HepG2 (cell line): ENCODE measurements around the gene SPIN1. TPM values are rescaled to one million over a fixed set of nuclear protein-coding genes. Genes with fewer than 3 reads are reported as not detected.

ENCODE experiments used
- BCL6 ChIP-seq: IDR thresholded peaks from 2 replicates; pipeline ENCODE4 v1.6.1; 2016; ENCODE audit warnings: missing genetic modification reagents, missing compliant biosample characterization
- EZH2 ChIP-seq: conservative IDR thresholded peaks from 2 replicates; pipeline ENCODE4 v1.6.1; 2012; ENCODE audit warnings: mild to moderate bottlenecking, low read depth, low read length, moderate library complexity
- HDAC2 ChIP-seq: sonication (generic); formaldehyde crosslinking; IDR thresholded peaks from 2 replicates; pipeline ENCODE4 v1.4.0; 2020; ENCODE audit warnings: missing genetic modification reagents
- KAT8 ChIP-seq: IDR thresholded peaks from 2 replicates; pipeline ENCODE4 v1.6.1; 2016; ENCODE audit warnings: missing genetic modification reagents, missing compliant biosample characterization
- MBD4 ChIP-seq: IDR thresholded peaks from 2 replicates; pipeline ENCODE4 v1.6.1; 2012; ENCODE audit warnings: low read length, inconsistent platforms, borderline replicate concordance
- MZF1 ChIP-seq: sonication (generic); formaldehyde crosslinking; IDR thresholded peaks from 2 replicates; pipeline ENCODE4 v1.8.1; 2023; ENCODE audit warnings: mild to moderate bottlenecking, missing genetic modification reagents, borderline replicate concordance
- PHF8 ChIP-seq: sonication (generic); formaldehyde crosslinking; IDR thresholded peaks from 2 replicates; pipeline ENCODE4 v1.5.0; 2020; ENCODE audit warnings: missing genetic modification reagents
- RXRA ChIP-seq: sonication (generic); formaldehyde crosslinking; IDR thresholded peaks from 2 replicates; pipeline ENCODE4 v1.5.1; 2020; ENCODE audit warnings: missing genetic modification reagents
- SP4 ChIP-seq: sonication (generic); formaldehyde crosslinking; IDR thresholded peaks from 2 replicates; pipeline ENCODE4 v1.8.1; 2023; ENCODE audit warnings: mild to moderate bottlenecking, missing genetic modification reagents
- STAG1 ChIP-seq: sonication (generic); formaldehyde crosslinking; IDR thresholded peaks from 2 replicates; pipeline ENCODE4 v1.4.0; 2020; ENCODE audit warnings: missing genetic modification reagents
- ZMYM3 ChIP-seq: sonication (generic); formaldehyde crosslinking; IDR thresholded peaks from 2 replicates; pipeline ENCODE4 v1.5.1; 2020; ENCODE audit warnings: mild to moderate bottlenecking, missing genetic modification reagents
- ZNF263 ChIP-seq: sonication (generic); formaldehyde crosslinking; IDR thresholded peaks from 2 replicates; pipeline ENCODE4 v1.4.0; 2020; ENCODE audit warnings: missing genetic modification reagents
- ZNF33B ChIP-seq: sonication (generic); formaldehyde crosslinking; IDR thresholded peaks from 2 replicates; pipeline ENCODE4 v1.5.1; 2020; ENCODE audit warnings: mild to moderate bottlenecking, missing genetic modification reagents
- ZNF468 ChIP-seq: sonication (generic); formaldehyde crosslinking; IDR thresholded peaks from 2 replicates; pipeline ENCODE4 v1.8.0; 2022; ENCODE audit warnings: mild to moderate bottlenecking, moderate library complexity, missing genetic modification reagents
- ZNF768 ChIP-seq: sonication (generic); formaldehyde crosslinking; IDR thresholded peaks from 2 replicates; pipeline ENCODE4 v1.4.0; 2020; ENCODE audit warnings: missing genetic modification reagents
- ZNF792 ChIP-seq: IDR thresholded peaks from 2 replicates; pipeline ENCODE4 v1.6.1; 2016
- ZNF816 ChIP-seq: sonication (generic); formaldehyde crosslinking; IDR thresholded peaks from 2 replicates; pipeline ENCODE4 v1.8.0; 2022; ENCODE audit warnings: missing genetic modification reagents, mild to moderate bottlenecking, borderline replicate concordance
- ZNF878 ChIP-seq: sonication (generic); formaldehyde crosslinking; IDR thresholded peaks from 2 replicates; pipeline ENCODE4 v1.8.1; 2023; ENCODE audit warnings: mild to moderate bottlenecking, missing genetic modification reagents, moderate library complexity
- polyA plus RNA-seq, 8 experiments: library from polyadenylated mRNA; depleted of rRNA in 3 of 8; stranded (reverse) in 7 of 8; unstranded in 1 of 8; fragments of >200 nt; fragmentation: Illumina TruSeq in 4 of 8; extraction: Trizol in 4 of 8; gene quantifications; 2 replicates each; pipeline versions ENCODE4 v1.2.1 to v1.2.3, GENCODE V29; 2011 to 2016; ENCODE audit warnings: low read depth in 4 of 8, missing spikeins in 1 of 8, mixed read lengths in 1 of 8; ENCODE audit not compliant: insufficient read depth in 1 of 8
- total RNA-seq, 5 experiments: library from RNA; depleted of rRNA; stranded (reverse); fragments of >200 nt; fragmentation: Illumina TruSeq; extraction: Trizol; gene quantifications; 2 replicates each; pipeline ENCODE4 v1.2.3, GENCODE V29; 2016; ENCODE audit warnings: low read depth in 1 of 5
- TF ChIP-seq, protein P1 (sequence below): sonication (generic); formaldehyde crosslinking; IDR thresholded peaks from 2 replicates; pipeline ENCODE4 v1.4.0; 2020; ENCODE audit warnings: missing genetic modification reagents
- TF ChIP-seq, protein P2 (sequence below): sonication (generic); formaldehyde crosslinking; IDR thresholded peaks from 2 replicates; pipeline ENCODE4 v1.4.0; 2020; ENCODE audit warnings: mild to moderate bottlenecking, missing genetic modification reagents
- TF ChIP-seq, protein P3 (sequence below): sonication (generic); formaldehyde crosslinking; IDR thresholded peaks from 2 replicates; pipeline ENCODE4 v1.5.0; 2020; ENCODE audit warnings: mild to moderate bottlenecking, missing genetic modification reagents
- TF ChIP-seq, protein P4 (sequence below): sonication (generic); formaldehyde crosslinking; IDR thresholded peaks from 2 replicates; pipeline ENCODE4 v1.8.1; 2023; ENCODE audit warnings: mild to moderate bottlenecking, moderate library complexity, missing genetic modification reagents

Gene SPIN1
- total and polyA plus RNA-seq, 2 of the 13 experiments (the other 11 are each of a cell fraction or from before 2014, with no cell fraction given): 20.0 to 24.3 TPM

DNA sequence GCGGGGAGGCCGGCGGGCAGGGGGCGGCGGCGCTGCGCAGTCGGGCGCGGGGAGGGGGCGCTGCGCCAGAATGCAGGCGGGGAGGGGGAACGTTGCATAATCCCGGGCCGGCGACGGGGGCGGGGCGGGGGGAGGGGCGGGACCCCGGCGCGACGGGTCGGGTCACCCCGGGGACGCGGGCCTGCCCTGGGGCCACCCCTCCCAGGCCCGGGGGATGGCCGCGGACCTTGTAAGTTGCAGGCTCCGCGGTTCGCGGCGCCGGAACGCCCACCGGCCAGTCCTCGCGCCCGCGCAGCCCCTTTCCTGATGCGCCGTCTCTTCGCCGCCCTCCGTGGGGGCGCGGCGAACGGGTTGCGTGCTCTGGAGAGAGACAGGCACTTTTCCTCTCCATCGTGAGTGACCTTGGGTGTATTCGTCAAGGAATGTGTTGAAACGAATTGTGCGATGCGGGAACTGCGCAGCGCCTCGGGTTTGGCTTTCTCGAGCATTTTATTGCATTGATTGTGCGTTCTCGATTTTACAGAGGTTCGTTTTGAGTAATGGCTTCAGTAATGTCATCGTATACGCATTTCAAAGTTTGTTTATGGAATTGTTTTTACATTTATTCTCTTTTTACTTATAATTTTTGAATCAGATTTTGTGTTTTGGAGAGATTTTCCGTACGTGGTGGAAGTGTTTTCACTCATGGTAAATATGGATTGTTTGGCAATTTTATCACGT lies 802 bp downstream of the SPIN1 start (continued):
- TF ChIP-seq, protein P1, sequence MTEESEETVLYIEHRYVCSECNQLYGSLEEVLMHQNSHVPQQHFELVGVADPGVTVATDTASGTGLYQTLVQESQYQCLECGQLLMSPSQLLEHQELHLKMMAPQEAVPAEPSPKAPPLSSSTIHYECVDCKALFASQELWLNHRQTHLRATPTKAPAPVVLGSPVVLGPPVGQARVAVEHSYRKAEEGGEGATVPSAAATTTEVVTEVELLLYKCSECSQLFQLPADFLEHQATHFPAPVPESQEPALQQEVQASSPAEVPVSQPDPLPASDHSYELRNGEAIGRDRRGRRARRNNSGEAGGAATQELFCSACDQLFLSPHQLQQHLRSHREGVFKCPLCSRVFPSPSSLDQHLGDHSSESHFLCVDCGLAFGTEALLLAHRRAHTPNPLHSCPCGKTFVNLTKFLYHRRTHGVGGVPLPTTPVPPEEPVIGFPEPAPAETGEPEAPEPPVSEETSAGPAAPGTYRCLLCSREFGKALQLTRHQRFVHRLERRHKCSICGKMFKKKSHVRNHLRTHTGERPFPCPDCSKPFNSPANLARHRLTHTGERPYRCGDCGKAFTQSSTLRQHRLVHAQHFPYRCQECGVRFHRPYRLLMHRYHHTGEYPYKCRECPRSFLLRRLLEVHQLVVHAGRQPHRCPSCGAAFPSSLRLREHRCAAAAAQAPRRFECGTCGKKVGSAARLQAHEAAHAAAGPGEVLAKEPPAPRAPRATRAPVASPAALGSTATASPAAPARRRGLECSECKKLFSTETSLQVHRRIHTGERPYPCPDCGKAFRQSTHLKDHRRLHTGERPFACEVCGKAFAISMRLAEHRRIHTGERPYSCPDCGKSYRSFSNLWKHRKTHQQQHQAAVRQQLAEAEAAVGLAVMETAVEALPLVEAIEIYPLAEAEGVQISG (CRISPR knock-in tag): 0 out of 2 replicates have a peak, but pooled peaks have one; percentile 10
- TF ChIP-seq, protein P2, sequence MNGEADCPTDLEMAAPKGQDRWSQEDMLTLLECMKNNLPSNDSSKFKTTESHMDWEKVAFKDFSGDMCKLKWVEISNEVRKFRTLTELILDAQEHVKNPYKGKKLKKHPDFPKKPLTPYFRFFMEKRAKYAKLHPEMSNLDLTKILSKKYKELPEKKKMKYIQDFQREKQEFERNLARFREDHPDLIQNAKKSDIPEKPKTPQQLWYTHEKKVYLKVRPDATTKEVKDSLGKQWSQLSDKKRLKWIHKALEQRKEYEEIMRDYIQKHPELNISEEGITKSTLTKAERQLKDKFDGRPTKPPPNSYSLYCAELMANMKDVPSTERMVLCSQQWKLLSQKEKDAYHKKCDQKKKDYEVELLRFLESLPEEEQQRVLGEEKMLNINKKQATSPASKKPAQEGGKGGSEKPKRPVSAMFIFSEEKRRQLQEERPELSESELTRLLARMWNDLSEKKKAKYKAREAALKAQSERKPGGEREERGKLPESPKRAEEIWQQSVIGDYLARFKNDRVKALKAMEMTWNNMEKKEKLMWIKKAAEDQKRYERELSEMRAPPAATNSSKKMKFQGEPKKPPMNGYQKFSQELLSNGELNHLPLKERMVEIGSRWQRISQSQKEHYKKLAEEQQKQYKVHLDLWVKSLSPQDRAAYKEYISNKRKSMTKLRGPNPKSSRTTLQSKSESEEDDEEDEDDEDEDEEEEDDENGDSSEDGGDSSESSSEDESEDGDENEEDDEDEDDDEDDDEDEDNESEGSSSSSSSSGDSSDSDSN: peak; percentile 42; the same call in 1 of the 2 replicates
- TF ChIP-seq EZH2: no peak
- TF ChIP-seq HDAC2 (CRISPR knock-in tag): peak; percentile 32
- peak; percentile 5; the same call in 1 of the 2 replicates for TF ChIP-seq STAG1 (CRISPR knock-in tag)
- TF ChIP-seq ZNF468 (CRISPR knock-in tag): no peak
- peak; percentile 80 for TF ChIP-seq BCL6
- TF ChIP-seq ZNF816 (CRISPR knock-in tag): no peak
- TF ChIP-seq RXRA (CRISPR knock-in tag): peak; percentile 80
- TF ChIP-seq, protein P3, sequence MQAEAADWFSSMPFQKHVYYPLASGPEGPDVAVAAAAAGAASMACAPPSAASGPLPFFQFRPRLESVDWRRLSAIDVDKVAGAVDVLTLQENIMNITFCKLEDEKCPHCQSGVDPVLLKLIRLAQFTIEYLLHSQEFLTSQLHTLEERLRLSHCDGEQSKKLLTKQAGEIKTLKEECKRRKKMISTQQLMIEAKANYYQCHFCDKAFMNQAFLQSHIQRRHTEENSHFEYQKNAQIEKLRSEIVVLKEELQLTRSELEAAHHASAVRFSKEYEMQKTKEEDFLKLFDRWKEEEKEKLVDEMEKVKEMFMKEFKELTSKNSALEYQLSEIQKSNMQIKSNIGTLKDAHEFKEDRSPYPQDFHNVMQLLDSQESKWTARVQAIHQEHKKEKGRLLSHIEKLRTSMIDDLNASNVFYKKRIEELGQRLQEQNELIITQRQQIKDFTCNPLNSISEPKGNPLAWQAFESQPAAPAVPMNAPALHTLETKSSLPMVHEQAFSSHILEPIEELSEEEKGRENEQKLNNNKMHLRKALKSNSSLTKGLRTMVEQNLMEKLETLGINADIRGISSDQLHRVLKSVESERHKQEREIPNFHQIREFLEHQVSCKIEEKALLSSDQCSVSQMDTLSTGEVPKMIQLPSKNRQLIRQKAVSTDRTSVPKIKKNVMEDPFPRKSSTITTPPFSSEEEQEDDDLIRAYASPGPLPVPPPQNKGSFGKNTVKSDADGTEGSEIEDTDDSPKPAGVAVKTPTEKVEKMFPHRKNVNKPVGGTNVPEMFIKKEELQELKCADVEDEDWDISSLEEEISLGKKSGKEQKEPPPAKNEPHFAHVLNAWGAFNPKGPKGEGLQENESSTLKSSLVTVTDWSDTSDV: no peak
- TF ChIP-seq PHF8: peak; percentile 47
- no peak for TF ChIP-seq ZNF263 (CRISPR knock-in tag)
- peak; percentile 34; the same call in 1 of the 2 replicates for TF ChIP-seq ZNF768 (CRISPR knock-in tag)
- TF ChIP-seq ZNF33B (CRISPR knock-in tag): 0 out of 2 replicates have a peak, but pooled peaks have one; percentile 40
- no peak for TF ChIP-seq MBD4
- TF ChIP-seq SP4 (CRISPR knock-in tag): no peak
- no peak for TF ChIP-seq MZF1 (CRISPR knock-in tag)
- no peak for TF ChIP-seq KAT8 (CRISPR knock-in tag)
- TF ChIP-seq, protein P4, sequence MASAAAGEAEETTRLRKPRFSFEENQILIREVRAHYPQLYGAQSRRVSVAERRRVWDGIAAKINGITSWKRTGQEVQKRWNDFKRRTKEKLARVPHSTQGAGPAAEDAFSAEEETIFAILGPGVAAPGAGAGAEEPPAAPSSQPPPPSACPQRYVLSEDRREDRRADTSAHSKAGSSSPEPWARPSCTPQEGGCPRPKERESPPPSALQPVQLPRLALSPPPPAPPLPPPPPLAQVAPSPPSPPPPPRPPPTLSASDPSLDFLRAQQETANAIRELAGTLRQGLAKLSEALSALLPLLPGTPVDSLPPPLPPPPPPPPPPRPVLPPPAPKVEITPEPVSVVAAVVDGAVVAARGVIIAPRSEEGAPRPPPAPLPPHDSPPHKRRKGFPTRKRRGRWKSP (CRISPR knock-in tag): peak; percentile 48; the same call in 1 of the 2 replicates
- TF ChIP-seq ZNF792 (CRISPR knock-in tag): no peak
- 0 out of 2 replicates have a peak, but pooled peaks have one; percentile 21 for TF ChIP-seq ZMYM3 (CRISPR knock-in tag)
- no peak for TF ChIP-seq ZNF878
